Dedifferentiated amniotic fluid mesenchymal stem cell (primary cell): ENCODE measurements around the gene TMEM135.
"Not testable (repeated sequence)": the region's sequence is repeated elsewhere in the genome, so short reads cannot be mapped to it uniquely, and the experiment has no call there.

Experiments
- DNase-seq: peaks from one replicate; pipeline ENCODE4 v3.0.0-alpha.2; 2016; ENCODE audit errors: extremely low spot score

TMEM135 gene

GRCh38 chr11:87020764-87021365 lies 16.9 kb upstream of the TMEM135 start:
- DNase-seq, result no peak

GRCh38 chr11:87022254-87022653 lies 15.5 kb upstream of the TMEM135 start:
- no peak for DNase-seq

- no peak for DNase-seq
Observed at GRCh38 chr11:87022738-87023137, 15.0 kb upstream of the TMEM135 start.

- not testable (repeated sequence) for DNase-seq
Observed at GRCh38 chr11:87026415-87026814, 11.3 kb upstream of the TMEM135 start.

- DNase-seq, result no peak
Observed at GRCh38 chr11:87030458-87031054, 7.2 kb upstream of the TMEM135 start.

GRCh38 chr11:87031433-87032170 lies 6.1 kb upstream of the TMEM135 start:
- no peak for DNase-seq

- no peak for DNase-seq
Observed at GRCh38 chr11:87033561-87033960, 4.2 kb upstream of the TMEM135 start.

GRCh38 chr11:87035976-87036583 lies 1.7 kb upstream of the TMEM135 start:
- DNase-seq, result no peak

- no peak for DNase-seq
Observed at GRCh38 chr11:87036756-87037449, 831 bp upstream of the TMEM135 start.

GRCh38 chr11:87038235-87038977 lies 672 bp downstream of the TMEM135 start:
- DNase-seq, result no peak

GRCh38 chr11:87039371-87039770 lies 1.6 kb downstream of the TMEM135 start:
- DNase-seq, result no peak

- no peak for DNase-seq
Observed at GRCh38 chr11:87043894-87044293, 6.2 kb downstream of the TMEM135 start.

GRCh38 chr11:87046824-87047223 lies 9.1 kb downstream of the TMEM135 start:
- DNase-seq, result no peak

- no peak for DNase-seq
Observed at GRCh38 chr11:87056091-87056490, 18.4 kb downstream of the TMEM135 start.

- no peak for DNase-seq
Observed at GRCh38 chr11:87057749-87058148, 20.0 kb downstream of the TMEM135 start.

- no peak for DNase-seq
Observed at GRCh38 chr11:87059596-87060390, 22.1 kb downstream of the TMEM135 start.

- no peak for DNase-seq
Observed at GRCh38 chr11:87061766-87062165, 24.0 kb downstream of the TMEM135 start.

- DNase-seq, result no peak
Observed at GRCh38 chr11:87063982-87064381, 26.2 kb downstream of the TMEM135 start.

GRCh38 chr11:87072787-87073186 lies 35.1 kb downstream of the TMEM135 start:
- DNase-seq, result no peak

- no peak for DNase-seq
Observed at GRCh38 chr11:87076260-87076783, 38.6 kb downstream of the TMEM135 start.
